Measurements from ENCODE around the gene STAT3. TPM values are rescaled to one million over a fixed set of nuclear protein-coding genes. Genes with fewer than 3 reads are reported as not detected.

Gene STAT3
- total and polyA plus RNA-seq, 2 experiments from 2014 or later = 152 to 163 TPM

- no peak for TF ChIP-seq CTCF (IDR thresholded peaks at IDR 0.05; ENCODE audit: poor library complexity)
- TF ChIP-seq EZH2phosphoT487 (IDR thresholded peaks at IDR 0.05; ENCODE audit: low read depth, severe bottlenecking, unreplicated experiment) = no peak
- no peak for TF ChIP-seq EZH2 (IDR thresholded peaks at IDR 0.05; ENCODE audit: borderline replicate concordance)
- H3K4me1 ChIP-seq (ENCODE audit: insufficient read depth) = peaks cover 38% of the 10 kb centered on the region
Observed at GRCh38 chr17:42310787-42311215, 77.4 kb downstream of the STAT3 start.

GRCh38 chr17:42309986-42310786 lies 78.1 kb downstream of the STAT3 start:
- H3K36me3 ChIP-seq (replicated peaks; ENCODE audit: insufficient read depth, low read depth) = no peaks in the 10 kb centered on the region
- no peaks in the 10 kb centered on the region for H3K79me2 ChIP-seq
- DNase-seq (ENCODE audit: low spot score) = no peak
- no peak overlapping the region for H3K4me2 ChIP-seq
- no peak overlapping the region for H3K4me3 ChIP-seq
- H2AFZ ChIP-seq = no peak overlapping the region
- whole genome bisulfite sequencing (ENCODE audit: low lambda C conversion rate, missing lambda C conversion rate) = 84% methylated on average over 19 of the region's 19 CpGs
- H3K4me1 ChIP-seq (ENCODE audit: insufficient read depth) = peaks cover 38% of the 10 kb centered on the region
- H4K20me1 ChIP-seq (ENCODE audit: insufficient read depth, poor library complexity, severe bottlenecking) = no peaks in the 10 kb centered on the region
- no peaks in the 10 kb centered on the region for H3K9me3 ChIP-seq (ENCODE audit: low read depth)
- TF ChIP-seq EZH2 (IDR thresholded peaks at IDR 0.05; ENCODE audit: borderline replicate concordance) (no peak), EZH2phosphoT487 (IDR thresholded peaks at IDR 0.05; ENCODE audit: low read depth, severe bottlenecking, unreplicated experiment) (no peak), CTCF (IDR thresholded peaks at IDR 0.05; ENCODE audit: poor library complexity) (no peak)
- no peaks in the 10 kb centered on the region for H3K9me2 ChIP-seq (replicated peaks; ENCODE audit: insufficient read depth)
- H3K27ac ChIP-seq = peak overlapping the region; percentile 88
- H3K27me3 ChIP-seq = no peaks in the 10 kb centered on the region

More at GRCh38 chr17:42310787-42311215, 77.4 kb downstream of the STAT3 start:
- Histone ChIP-seq H4K20me1 (ENCODE audit: insufficient read depth, poor library complexity, severe bottlenecking) (no peaks in the 10 kb centered on the region), H3K4me2 (peak overlapping the region; percentile 71), H3K9me3 (ENCODE audit: low read depth) (no peaks in the 10 kb centered on the region), H3K27me3 (no peaks in the 10 kb centered on the region), H3K4me3 (no peak overlapping the region), H3K27ac (peak overlapping the region; percentile 88), H3K79me2 (no peaks in the 10 kb centered on the region), H3K36me3 (replicated peaks; ENCODE audit: insufficient read depth, low read depth) (no peaks in the 10 kb centered on the region), H3K9me2 (replicated peaks; ENCODE audit: insufficient read depth) (no peaks in the 10 kb centered on the region), H2AFZ (no peak overlapping the region)
- 74% methylated on average over 9 of the region's 9 CpGs for WGBS (ENCODE audit: low lambda C conversion rate, missing lambda C conversion rate)
- DNase-seq (ENCODE audit: low spot score) = no peak

- Histone ChIP-seq H4K20me1 (ENCODE audit: insufficient read depth, poor library complexity, severe bottlenecking) (no peaks in the 10 kb centered on the region), H3K4me1 (ENCODE audit: insufficient read depth) (peaks cover 29% of the 10 kb centered on the region), H3K27ac (no peak overlapping the region), H3K79me2 (no peaks in the 10 kb centered on the region), H3K4me2 (no peak overlapping the region), H3K4me3 (no peak overlapping the region), H2AFZ (no peak overlapping the region), H3K36me3 (replicated peaks; ENCODE audit: insufficient read depth, low read depth) (no peaks in the 10 kb centered on the region), H3K27me3 (no peaks in the 10 kb centered on the region), H3K9me2 (replicated peaks; ENCODE audit: insufficient read depth) (no peaks in the 10 kb centered on the region), H3K9me3 (ENCODE audit: low read depth) (no peaks in the 10 kb centered on the region)
- DNase-seq (ENCODE audit: low spot score) = no peak
- TF ChIP-seq EZH2 (IDR thresholded peaks at IDR 0.05; ENCODE audit: borderline replicate concordance) (no peak), CTCF (IDR thresholded peaks at IDR 0.05; ENCODE audit: poor library complexity) (no peak), EZH2phosphoT487 (IDR thresholded peaks at IDR 0.05; ENCODE audit: low read depth, severe bottlenecking, unreplicated experiment) (no peak)
- WGBS (ENCODE audit: low lambda C conversion rate, missing lambda C conversion rate) = 91% methylated on average over 9 of the region's 9 CpGs
Observed at GRCh38 chr17:42309142-42309541, 79.1 kb downstream of the STAT3 start.

Data from hepatocyte (in vitro differentiated cells).